Mesendoderm (in vitro differentiated cells): ENCODE data around the gene ZP1.

Experiments used
- DNase-seq: peaks from one replicate; pipeline ENCODE4 v3.0.0; 2013
- H2AK5ac ChIP-seq: 2 replicates; pipeline ENCODE4 v1.6.1; 2013; ENCODE audit warnings: low read length, inconsistent platforms
- H2BK120ac ChIP-seq: 2 replicates; pipeline ENCODE4 v1.6.1; 2013; ENCODE audit warnings: low read depth, mild to moderate bottlenecking, low read length, moderate library complexity, mixed read lengths
- H2BK15ac ChIP-seq: replicated peaks from 2 replicates; pipeline ENCODE4 v1.6.1; 2013; ENCODE audit warnings: low read depth, mild to moderate bottlenecking, moderate library complexity
- H2BK5ac ChIP-seq: 2 replicates; pipeline ENCODE4 v1.6.1; 2013; ENCODE audit warnings: low read length, inconsistent platforms
- H3K18ac ChIP-seq: 2 replicates; pipeline ENCODE4 v1.6.1; 2013; ENCODE audit warnings: mild to moderate bottlenecking, low read length, mixed read lengths
- H3K23ac ChIP-seq: one replicate; pipeline ENCODE4 v1.6.1; 2013; ENCODE audit warnings: low read length
- H3K27ac ChIP-seq: 2 replicates; pipeline ENCODE4 v1.5.1; 2013; ENCODE audit warnings: low read depth, mild to moderate bottlenecking, inconsistent platforms, low read length, moderate library complexity
- H3K27me3 ChIP-seq: 2 replicates; pipeline ENCODE4 v1.6.1; 2013; ENCODE audit warnings: low read length, control low read depth, mild to moderate bottlenecking, inconsistent platforms; ENCODE audit not compliant: insufficient read depth, poor library complexity
- H3K36me3 ChIP-seq: 2 replicates; pipeline ENCODE4 v1.6.1; 2013; ENCODE audit warnings: low read length, inconsistent platforms; ENCODE audit not compliant: control insufficient read depth, insufficient read depth
- H3K4ac ChIP-seq: one replicate; pipeline ENCODE4 v1.6.1; 2013; ENCODE audit warnings: low read depth, mild to moderate bottlenecking, low read length, moderate library complexity
- H3K4me1 ChIP-seq: 2 replicates; pipeline ENCODE4 v1.6.1; 2013; ENCODE audit warnings: low read depth, low read length, inconsistent platforms; ENCODE audit not compliant: control insufficient read depth
- H3K4me2 ChIP-seq: 2 replicates; pipeline ENCODE4 v1.6.1; 2013; ENCODE audit warnings: low read length
- H3K4me3 ChIP-seq: 2 replicates; pipeline ENCODE4 v1.5.1; 2013; ENCODE audit warnings: mild to moderate bottlenecking, low read length
- H3K56ac ChIP-seq: one replicate; pipeline ENCODE4 v1.6.1; 2013; ENCODE audit warnings: low read length
- H3K79me1 ChIP-seq: 2 replicates; pipeline ENCODE4 v1.6.1; 2013; ENCODE audit warnings: low read length, inconsistent platforms
- H3K79me2 ChIP-seq: 2 replicates; pipeline ENCODE4 v1.6.1; 2013; ENCODE audit warnings: mild to moderate bottlenecking, low read length; ENCODE audit not compliant: control insufficient read depth, insufficient read depth
- H3K9ac ChIP-seq: 2 replicates; pipeline ENCODE4 v1.6.1; 2013; ENCODE audit warnings: low read length, inconsistent platforms
- H4K5ac ChIP-seq: one replicate; pipeline ENCODE4 v1.6.1; 2013; ENCODE audit warnings: low read length
- H4K8ac ChIP-seq: one replicate; pipeline ENCODE4 v1.6.1; 2013; ENCODE audit warnings: low read depth, mild to moderate bottlenecking, control low read depth, low read length, moderate library complexity
- WGBS: extraction: QIAGEN DNeasy Blood & Tissue Kit; methylation state at CpG from one replicate; pipeline ENCODE4 v1.1.7; 2013; ENCODE audit warnings: low lambda C conversion rate, missing lambda C conversion rate; ENCODE audit not compliant: insufficient coverage; ENCODE audit errors: extremely low coverage; 5-methylcytosine and 5-hydroxymethylcytosine counted together

The ZP1 gene

GRCh38 chr11:60862171-60862570 lies 5.2 kb upstream of the ZP1 start:
- no peak for DNase-seq
- Histone ChIP-seq H3K27me3 (no peaks in the 10 kb centered on the region), H3K4ac (no peak overlapping the region), H3K36me3 (no peaks in the 10 kb centered on the region), H3K4me1 (no peaks in the 10 kb centered on the region), H3K79me2 (no peaks in the 10 kb centered on the region), H4K5ac (no peak overlapping the region), H3K23ac (no peak overlapping the region), H3K18ac (no peak overlapping the region), H3K79me1 (no peaks in the 10 kb centered on the region), H3K4me2 (no peak overlapping the region), H3K27ac (no peak overlapping the region), H2AK5ac (no peak overlapping the region), H2BK120ac (no peak overlapping the region), H3K4me3 (no peak overlapping the region), H2BK15ac (no peak overlapping the region), H3K9ac (no peak overlapping the region), H3K56ac (no peak overlapping the region), H4K8ac (no peak overlapping the region), H2BK5ac (no peak overlapping the region)
- WGBS = no CpG with 5 or more reads among the region's 9 CpGs

GRCh38 chr11:60863550-60864521 lies 3.5 kb upstream of the ZP1 start:
- H3K27me3 ChIP-seq = no peaks in the 10 kb centered on the region
- no peak overlapping the region for H2BK5ac ChIP-seq
- no peak overlapping the region for H3K4me3 ChIP-seq
- no peak overlapping the region for H3K23ac ChIP-seq
- H4K5ac ChIP-seq = no peak overlapping the region
- DNase-seq = no peak
- no peak overlapping the region for H3K27ac ChIP-seq
- no peak overlapping the region for H3K4ac ChIP-seq
- H3K79me1 ChIP-seq = no peaks in the 10 kb centered on the region
- no peak overlapping the region for H4K8ac ChIP-seq
- H2BK120ac ChIP-seq = no peak overlapping the region
- H2BK15ac ChIP-seq = no peak overlapping the region
- no CpG with 5 or more reads among the region's 16 CpGs for WGBS
- H3K4me2 ChIP-seq = no peak overlapping the region
- H3K56ac ChIP-seq = no peak overlapping the region
- no peaks in the 10 kb centered on the region for H3K36me3 ChIP-seq
- H3K9ac ChIP-seq = no peak overlapping the region
- H3K18ac ChIP-seq = no peak overlapping the region
- H2AK5ac ChIP-seq = no peak overlapping the region
- H3K79me2 ChIP-seq = no peaks in the 10 kb centered on the region
- H3K4me1 ChIP-seq = no peaks in the 10 kb centered on the region

- no peak overlapping the region for H2BK5ac ChIP-seq
- H2BK120ac ChIP-seq = no peak overlapping the region
- no peak overlapping the region for H3K56ac ChIP-seq
- H3K18ac ChIP-seq = no peak overlapping the region
- no peak overlapping the region for H2BK15ac ChIP-seq
- H3K36me3 ChIP-seq = no peaks in the 10 kb centered on the region
- H3K9ac ChIP-seq = no peak overlapping the region
- no peaks in the 10 kb centered on the region for H3K79me1 ChIP-seq
- H2AK5ac ChIP-seq = no peak overlapping the region
- no peak overlapping the region for H3K4ac ChIP-seq
- no peak for DNase-seq
- H3K4me2 ChIP-seq = no peak overlapping the region
- no peak overlapping the region for H4K8ac ChIP-seq
- H3K27me3 ChIP-seq = no peaks in the 10 kb centered on the region
- no peak overlapping the region for H3K27ac ChIP-seq
- H3K79me2 ChIP-seq = no peaks in the 10 kb centered on the region
- no peak overlapping the region for H3K23ac ChIP-seq
- no peaks in the 10 kb centered on the region for H3K4me1 ChIP-seq
- H3K4me3 ChIP-seq = no peak overlapping the region
- no peak overlapping the region for H4K5ac ChIP-seq
- WGBS = no CpG with 5 or more reads among the region's 7 CpGs
These were observed 2.4 kb upstream of the ZP1 start for GRCh38 chr11:60864856-60865513.

- H3K4me1 ChIP-seq = no peaks in the 10 kb centered on the region
- no peak for DNase-seq
- no peak overlapping the region for H3K4me2 ChIP-seq
- H2BK5ac ChIP-seq = no peak overlapping the region
- no peak overlapping the region for H3K4ac ChIP-seq
- H2BK120ac ChIP-seq = no peak overlapping the region
- no peak overlapping the region for H3K23ac ChIP-seq
- H2BK15ac ChIP-seq = no peak overlapping the region
- no peaks in the 10 kb centered on the region for H3K79me1 ChIP-seq
- no peak overlapping the region for H2AK5ac ChIP-seq
- no peak overlapping the region for H3K18ac ChIP-seq
- no peaks in the 10 kb centered on the region for H3K27me3 ChIP-seq
- H3K79me2 ChIP-seq = no peaks in the 10 kb centered on the region
- no peak overlapping the region for H3K56ac ChIP-seq
- no peak overlapping the region for H3K4me3 ChIP-seq
- no peaks in the 10 kb centered on the region for H3K36me3 ChIP-seq
- no peak overlapping the region for H4K5ac ChIP-seq
- no CpG with 5 or more reads among the region's 10 CpGs for WGBS
- H3K27ac ChIP-seq = no peak overlapping the region
- no peak overlapping the region for H4K8ac ChIP-seq
- H3K9ac ChIP-seq = no peak overlapping the region
These were observed 734 bp downstream of the ZP1 start for GRCh38 chr11:60867871-60868681.

DNA sequence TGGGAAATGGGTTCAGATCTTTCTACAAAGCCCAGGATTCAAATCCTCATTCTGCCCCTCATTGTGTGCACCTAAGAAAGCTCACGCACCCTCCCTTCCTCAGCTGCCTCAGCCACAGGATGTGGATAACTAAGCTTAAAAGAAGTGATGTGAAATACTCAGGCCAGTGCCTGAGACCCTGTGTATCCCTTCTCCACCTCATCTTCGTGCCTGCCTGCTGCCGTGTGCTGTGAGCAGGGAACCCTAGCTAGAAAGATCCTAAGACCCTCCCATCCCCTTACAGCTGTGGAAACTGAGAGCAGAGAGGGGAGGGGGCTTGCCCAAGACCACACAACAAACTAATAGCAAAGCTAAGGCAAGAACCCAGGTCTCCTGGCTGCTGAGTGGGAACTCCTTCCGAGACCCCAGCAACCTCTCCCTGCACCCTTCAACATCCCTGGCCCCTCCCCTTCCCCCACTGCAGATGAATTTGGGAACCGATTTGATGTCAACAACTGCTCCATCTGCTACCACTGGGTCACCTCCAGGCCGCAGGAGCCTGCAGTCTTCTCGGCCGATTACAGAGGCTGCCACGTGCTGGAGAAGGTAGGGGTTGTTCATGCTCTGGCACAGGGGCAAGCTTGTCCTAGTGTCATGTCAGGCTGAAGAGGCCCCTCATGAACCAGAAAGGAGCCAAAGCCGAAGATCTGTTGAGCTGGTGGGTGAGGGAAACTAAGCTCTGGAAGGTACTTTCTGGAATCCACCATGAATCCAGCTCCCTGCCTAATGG lies 1.5 kb downstream of the ZP1 start:
- no peak overlapping the region for H4K5ac ChIP-seq
- H3K23ac ChIP-seq = no peak overlapping the region
- no peaks in the 10 kb centered on the region for H3K79me1 ChIP-seq
- DNase-seq = no peak
- WGBS = no CpG with 5 or more reads among the region's 10 CpGs
- H2AK5ac ChIP-seq = no peak overlapping the region
- H3K9ac ChIP-seq = no peak overlapping the region
- H2BK15ac ChIP-seq = no peak overlapping the region
- no peak overlapping the region for H3K4me3 ChIP-seq
- no peak overlapping the region for H2BK120ac ChIP-seq
- no peak overlapping the region for H2BK5ac ChIP-seq
- no peaks in the 10 kb centered on the region for H3K4me1 ChIP-seq
- no peaks in the 10 kb centered on the region for H3K79me2 ChIP-seq
- H3K27ac ChIP-seq = no peak overlapping the region
- H3K56ac ChIP-seq = no peak overlapping the region
- no peak overlapping the region for H3K18ac ChIP-seq
- H3K27me3 ChIP-seq = no peaks in the 10 kb centered on the region
- H3K4ac ChIP-seq = no peak overlapping the region
- H4K8ac ChIP-seq = no peak overlapping the region
- H3K36me3 ChIP-seq = no peaks in the 10 kb centered on the region
- H3K4me2 ChIP-seq = no peak overlapping the region
